SK-MEL-5 (cell line): ENCODE results near the gene ZBTB2. TPM values are rescaled to one million over a fixed set of nuclear protein-coding genes. Genes with fewer than 3 reads are reported as not detected.
"Not testable (repeated sequence)": the region's sequence is repeated elsewhere in the genome, so short reads cannot be mapped to it uniquely, and the experiment has no call there.

Experiments
- DNase-seq: peaks from one replicate; pipeline ENCODE4 v3.0.0-alpha.2; 2016; ENCODE audit warnings: low read depth, low spot score
- in situ Hi-C: cut with HindIII; loops from 2 replicates; pipeline ENCODE4 v1.10.0; 2016; ENCODE audit warnings: low sequenced_read_pairs, high pct_unique_total_duplicates, low pct_unique_long_range_greater_than_20kb
- small RNA-seq, 2 experiments: library from RNA; depleted of rRNA; stranded (forward); fragments of <200 nt; gene quantifications; one replicate each; pipeline ENCODE3, GENCODE V24; 2014
- total RNA-seq: library from RNA; depleted of rRNA; stranded (reverse); fragments of >200 nt; shearing (Covaris generic); gene quantifications from 2 replicates; pipeline ENCODE4 v1.2.3, GENCODE V29; 2014; rRNA removed

ZBTB2 gene
- total RNA-seq, 1 experiment from 2014 or later: 17.7 TPM

DNA sequence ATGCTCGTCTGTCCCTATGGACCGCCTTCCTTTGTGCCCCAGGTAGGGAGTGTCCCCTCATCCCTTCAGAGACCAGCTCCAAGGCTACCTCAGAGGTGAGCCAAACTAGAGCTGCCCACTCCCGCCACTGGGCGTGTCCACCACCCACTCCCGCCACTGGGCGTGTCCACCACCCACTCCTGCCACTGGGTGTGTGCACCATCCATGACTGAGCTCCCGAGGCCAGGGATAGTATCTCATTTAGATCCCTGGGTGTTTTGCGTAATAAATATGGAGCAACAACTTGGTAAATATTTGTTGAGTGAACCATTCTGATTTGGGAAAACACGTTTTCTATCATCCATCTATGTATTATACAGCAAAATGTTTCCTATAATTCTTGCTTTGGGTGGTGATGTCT is 68.8 kb downstream of the ZBTB2 start:
- no peak for DNase-seq
- in situ Hi-C loops: loop anchor here (25.0 kb wide), 1 partner anchor 310 kb away; no protein-coding TSS in a partner anchor

DNA sequence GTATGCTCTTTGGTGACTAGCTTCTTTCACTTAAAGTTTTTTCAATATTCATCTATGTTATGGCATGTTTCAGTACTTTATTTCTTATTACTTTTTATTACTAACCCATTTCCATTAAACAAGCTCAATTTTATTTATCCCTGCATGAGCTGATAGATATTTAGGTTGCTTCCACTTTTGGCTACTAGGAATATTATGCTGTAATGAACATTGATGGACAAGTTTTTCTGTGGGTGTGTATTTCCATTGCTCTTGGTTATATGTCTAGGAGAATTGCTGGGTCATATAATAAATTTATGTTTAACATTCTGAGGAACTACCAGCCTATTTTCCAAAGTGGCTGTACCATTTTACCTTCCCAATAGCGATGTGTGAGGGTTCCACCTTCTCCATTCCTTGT is 69.9 kb downstream of the ZBTB2 start:
- no peak for DNase-seq
- in situ Hi-C loops: loop anchor here (25.0 kb wide), 1 partner anchor 309 kb away; no protein-coding TSS in a partner anchor

DNA sequence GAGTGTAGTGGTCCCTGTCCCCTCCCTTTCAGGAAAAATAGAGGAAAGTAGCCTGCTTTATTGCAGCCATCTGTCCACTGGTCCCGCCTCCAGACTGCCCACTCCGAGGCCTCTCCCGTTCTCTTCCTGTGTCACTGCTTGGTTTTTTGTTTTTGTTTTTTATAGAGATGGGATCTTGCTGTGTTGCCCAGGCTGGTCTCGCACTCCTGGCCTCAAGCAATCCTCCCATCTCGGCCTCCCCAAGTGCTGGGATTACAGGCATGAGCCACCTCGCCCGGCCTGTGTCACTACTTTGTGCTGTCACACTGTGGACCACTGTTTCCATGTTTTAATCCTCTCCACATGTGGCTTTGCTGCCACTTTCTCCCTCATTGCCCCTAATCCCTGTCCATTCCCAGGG is 71.2 kb downstream of the ZBTB2 start:
- in situ Hi-C loops: loop anchor here (25.0 kb wide), 1 partner anchor 308 kb away; no protein-coding TSS in a partner anchor

DNA sequence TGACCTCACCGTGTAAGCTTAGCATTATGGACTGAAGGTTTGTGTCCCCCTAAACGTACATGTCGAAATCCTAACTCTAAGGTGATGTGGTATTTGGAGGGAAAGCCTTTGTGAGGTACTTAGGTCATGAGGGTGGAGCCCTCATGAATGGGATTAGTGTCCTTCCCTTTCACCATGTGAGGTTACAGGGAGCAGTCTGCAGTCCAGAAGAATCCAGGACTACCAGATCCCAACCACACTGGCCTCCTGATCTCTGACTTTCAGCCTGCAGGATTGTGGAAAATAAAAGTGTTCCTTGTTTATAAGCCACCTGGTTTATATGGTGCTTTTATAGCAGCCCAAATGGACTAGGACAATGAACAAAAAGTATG is 73.4 kb downstream of the ZBTB2 start:
- in situ Hi-C loops: loop anchor here (25.0 kb wide), 1 partner anchor 306 kb away; no protein-coding TSS in a partner anchor
- peak; percentile 70 for DNase-seq

More for the DNA sequence above, 71.2 kb downstream of the ZBTB2 start:
- DNase-seq: no peak

DNA sequence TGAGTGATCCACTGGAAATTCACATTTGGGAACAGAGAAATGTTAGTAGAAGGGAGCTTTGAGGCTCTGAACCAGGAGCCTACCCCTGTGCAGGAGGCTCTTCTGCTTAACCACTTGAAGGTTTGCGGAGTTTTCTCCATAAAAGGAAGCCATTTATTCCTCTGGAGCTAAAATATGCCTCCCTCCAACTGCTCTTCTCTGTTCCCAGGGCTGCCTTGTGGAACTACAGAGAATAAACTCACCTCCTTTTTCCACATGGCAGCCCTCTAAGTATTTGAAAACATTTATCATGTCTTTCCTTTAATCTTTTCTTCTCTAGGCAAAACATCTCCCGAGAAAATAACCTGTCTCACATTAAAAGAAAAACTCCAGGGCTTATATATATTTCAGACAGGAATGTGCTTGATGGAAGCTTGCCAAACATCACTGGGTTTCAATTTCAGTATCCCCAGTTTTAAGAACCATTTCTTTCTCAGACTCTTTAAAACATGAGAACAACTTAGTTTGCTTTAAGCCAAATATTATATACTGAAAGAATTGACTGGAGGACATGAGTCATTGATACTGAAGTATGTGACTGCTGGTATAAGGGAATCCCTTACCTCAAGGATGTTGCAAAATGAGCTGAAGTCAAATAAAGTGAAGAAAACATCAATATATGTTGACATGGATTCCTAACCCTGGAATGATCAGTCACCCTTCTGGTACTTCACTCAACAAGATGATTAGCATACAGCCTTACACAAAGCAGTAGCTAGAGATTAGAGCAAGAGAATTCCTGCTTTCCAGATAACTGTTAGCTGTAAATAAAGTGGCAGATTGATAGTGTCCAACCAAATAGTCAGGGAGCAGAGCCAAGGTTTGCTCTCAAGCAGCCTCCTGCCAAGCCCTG is 74.0 kb downstream of the ZBTB2 start:
- DNase-seq: peak; percentile 1
- in situ Hi-C loops: loop anchor here (25.0 kb wide), 1 partner anchor 305 kb away; no protein-coding TSS in a partner anchor

DNA sequence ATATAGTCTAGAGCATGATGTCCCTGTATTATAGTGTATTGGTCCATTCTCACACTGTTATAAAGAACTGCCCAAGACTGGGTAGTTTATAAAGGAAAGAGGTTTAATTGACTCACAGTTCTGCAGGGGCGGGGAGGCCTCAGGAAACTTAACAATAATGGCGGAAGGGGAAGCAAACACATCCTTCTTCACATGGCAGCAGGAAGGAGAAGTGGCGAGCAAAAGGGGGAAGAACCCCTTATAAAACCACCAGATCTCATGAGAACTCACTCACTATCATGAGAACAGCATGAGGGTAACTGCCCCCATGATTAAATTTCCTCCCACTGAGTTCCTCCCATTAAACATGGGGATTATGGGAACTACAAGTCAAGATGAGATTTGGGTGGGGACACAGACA is 75.7 kb downstream of the ZBTB2 start:
- in situ Hi-C loops: loop anchor here (25.0 kb wide), 1 partner anchor 303 kb away; no protein-coding TSS in a partner anchor

More for the DNA sequence above, 75.7 kb downstream of the ZBTB2 start:
- not testable (repeated sequence) for DNase-seq

Small RNA genes within 50 kb of the gene (small RNA-seq; reads per million reads assigned to genes)
- 0 reads per million in 2 experiments for gene RF00019

Other genes with a start within 250 kb of the ZBTB2 start
- 24.6 and 26.3 TPM in 2 replicates for gene AKAP12, start 151.6 kb downstream of the ZBTB2 start, total RNA-seq
- 42.5 and 42.6 TPM in 2 replicates for gene RMND1, start 60.6 kb upstream of the ZBTB2 start, total RNA-seq
- not detected in 2 replicates for gene CCDC170, start 102.5 kb upstream of the ZBTB2 start, total RNA-seq